ENCODE results near the gene PLEKHM3.

Gene PLEKHM3

GRCh38 chr2:207995887-207996286, 29.4 kb downstream of the PLEKHM3 start:
- no peaks in the 10 kb centered on the region for H3K27me3 ChIP-seq (replicated peaks)
- H3K4me3 ChIP-seq (ENCODE audit: low read depth, low read length), result no peak overlapping the region
- in situ Hi-C loops (cut with HindIII; ENCODE audit: low pct_ligation_motif_present, low sequenced_read_pairs), result no loop called here
- H3K27ac ChIP-seq, result no peak overlapping the region
- TF ChIP-seq CTCF (IDR thresholded peaks at IDR 0.05; ENCODE audit: low read depth, low read length, missing control alignments), result no peak
- H3K36me3 ChIP-seq (replicated peaks), result no peaks in the 10 kb centered on the region
- no peak for DNase-seq

GRCh38 chr2:207993151-207993763, 32.1 kb downstream of the PLEKHM3 start:
- TF ChIP-seq CTCF (IDR thresholded peaks at IDR 0.05; ENCODE audit: low read depth, low read length, missing control alignments), result no peak
- Histone ChIP-seq H3K36me3 (replicated peaks) (no peaks in the 10 kb centered on the region), H3K4me3 (ENCODE audit: low read depth, low read length) (no peak overlapping the region), H3K27me3 (replicated peaks) (no peaks in the 10 kb centered on the region), H3K27ac (no peak overlapping the region)
- in situ Hi-C loops (cut with HindIII; ENCODE audit: low pct_ligation_motif_present, low sequenced_read_pairs), result no loop called here
- DNase-seq, result peak; percentile 47

DNA sequence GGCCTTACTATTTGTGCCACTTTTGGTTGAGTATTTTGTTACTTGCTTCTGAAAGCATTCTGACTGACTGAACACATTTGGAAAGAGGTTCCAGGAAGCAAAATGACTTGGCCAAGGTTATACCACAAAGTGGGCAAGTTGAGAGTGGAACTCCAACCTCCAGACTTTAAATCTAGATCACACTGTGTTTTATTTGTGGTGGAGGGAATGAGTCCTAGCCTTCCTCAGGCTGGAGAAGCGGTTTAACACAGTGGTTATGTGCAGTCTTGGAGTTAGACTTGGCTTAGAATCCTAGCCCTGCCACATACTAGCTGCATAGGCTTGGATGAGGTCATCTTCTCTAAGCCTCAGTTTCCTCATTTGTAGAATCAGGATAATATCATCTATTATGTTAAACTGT, 33.4 kb downstream of the PLEKHM3 start:
- DNase-seq, result no peak
- H3K27ac ChIP-seq, result no peak overlapping the region
- no peak for TF ChIP-seq CTCF (IDR thresholded peaks at IDR 0.05; ENCODE audit: low read depth, low read length, missing control alignments)
- no peaks in the 10 kb centered on the region for H3K27me3 ChIP-seq (replicated peaks)
- H3K36me3 ChIP-seq (replicated peaks), result no peaks in the 10 kb centered on the region
- in situ Hi-C loops (cut with HindIII; ENCODE audit: low pct_ligation_motif_present, low sequenced_read_pairs), result no loop called here
- H3K4me3 ChIP-seq (ENCODE audit: low read depth, low read length), result no peak overlapping the region

DNA sequence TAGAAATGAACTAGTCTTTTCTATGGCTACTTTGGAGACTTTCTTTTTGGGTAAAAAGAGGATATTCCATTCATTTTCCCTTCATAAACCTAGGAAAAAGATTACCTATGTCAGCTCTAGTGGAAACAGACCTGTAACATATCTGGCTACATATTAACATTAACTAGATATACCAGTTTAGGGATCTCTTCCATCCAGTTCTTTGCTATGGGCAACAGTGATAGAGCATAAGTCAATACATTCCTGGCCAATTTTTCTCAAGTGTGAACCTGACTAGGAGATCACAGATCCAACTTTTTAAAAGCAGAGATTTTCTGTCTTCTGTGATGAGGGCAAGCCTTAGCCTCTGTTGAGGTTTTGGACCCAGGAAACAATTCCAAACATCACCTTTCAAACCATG, 34.5 kb downstream of the PLEKHM3 start:
- H3K27me3 ChIP-seq (replicated peaks), result no peaks in the 10 kb centered on the region
- H3K4me3 ChIP-seq (ENCODE audit: low read depth, low read length), result no peak overlapping the region
- TF ChIP-seq CTCF (IDR thresholded peaks at IDR 0.05; ENCODE audit: low read depth, low read length, missing control alignments), result no peak
- in situ Hi-C loops (cut with HindIII; ENCODE audit: low pct_ligation_motif_present, low sequenced_read_pairs), result no loop called here
- no peak for DNase-seq
- no peak overlapping the region for H3K27ac ChIP-seq
- H3K36me3 ChIP-seq (replicated peaks), result no peaks in the 10 kb centered on the region

DNA sequence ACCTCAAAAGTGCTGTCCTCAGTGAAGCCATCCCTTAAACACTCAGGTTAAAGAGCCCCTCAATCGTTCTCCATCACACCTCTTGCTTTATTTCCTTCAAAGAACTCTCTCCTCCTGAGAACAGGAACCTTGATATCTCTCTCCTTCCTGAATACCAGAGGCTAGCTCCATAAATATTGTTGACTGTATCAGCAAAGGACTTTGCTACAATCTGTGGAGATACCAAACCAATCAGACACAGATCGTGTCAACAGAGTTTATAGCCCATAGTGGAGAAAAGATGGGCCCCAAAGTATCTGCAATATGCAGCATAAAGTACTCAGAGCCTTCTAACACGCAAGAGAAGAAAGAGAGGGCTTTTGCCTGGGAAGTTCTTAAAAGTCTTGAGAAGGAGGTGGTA, 36.4 kb downstream of the PLEKHM3 start:
- Histone ChIP-seq H3K36me3 (replicated peaks) (no peaks in the 10 kb centered on the region), H3K27ac (no peak overlapping the region), H3K4me3 (ENCODE audit: low read depth, low read length) (no peak overlapping the region), H3K27me3 (replicated peaks) (no peaks in the 10 kb centered on the region)
- no peak for DNase-seq
- TF ChIP-seq CTCF (IDR thresholded peaks at IDR 0.05; ENCODE audit: low read depth, low read length, missing control alignments), result no peak
- in situ Hi-C loops (cut with HindIII; ENCODE audit: low pct_ligation_motif_present, low sequenced_read_pairs), result no loop called here

Measured in brain microvascular endothelial cell (primary cell).